HEK293 (cell line): Measurements from ENCODE around the gene CFAP65.

Source experiments
- CTCF ChIA-PET: fragments of 350-600 bp; formaldehyde crosslinking; extraction: SDS; loops from one replicate; lab custom pipeline; 2021; ENCODE audit warnings: antibody characterized with exemption; lab: Yijun Ruan, JAX
- POLR2A ChIA-PET: fragments of 300-600 bp; formaldehyde crosslinking; extraction: SDS; loops from one replicate; lab custom pipeline; 2020; ENCODE audit warnings: antibody characterized with exemption, inconsistent platforms; lab: Yijun Ruan, JAX
- H3K27ac ChIP-seq: fragments of 200-500 bp; sonication (Bioruptor generic); 2 replicates; pipeline ENCODE4 v1.5.1; 2014; ENCODE audit warnings: low read depth, low read length, control low read depth, inconsistent platforms; ENCODE audit errors: extremely low read depth
- H3K36me3 ChIP-seq, 2 experiments: fragments of 200-500 bp in 1 of 2; sonication (Bioruptor generic) in 1 of 2; 1 replicate in 1 of 2; 2 replicates in 1 of 2; pipeline ENCODE4 v1.5.1; 2014 to 2017; ENCODE audit warnings: inconsistent platforms in 2 of 2, low read length in 2 of 2; ENCODE audit not compliant: control insufficient read depth in 2 of 2, insufficient read depth in 1 of 2
- H3K4me1 ChIP-seq: fragments of 200-500 bp; sonication (Bioruptor generic); 2 replicates; pipeline ENCODE4 v1.5.1; 2014; ENCODE audit warnings: mild to moderate bottlenecking, low read length, inconsistent platforms; ENCODE audit not compliant: control insufficient read depth, insufficient read depth
- H3K4me3 ChIP-seq: 2 replicates; pipeline ENCODE4 v1.5.1; 2011; ENCODE audit warnings: low read depth, mild to moderate bottlenecking, control low read depth, low read length, moderate library complexity
- H3K9me3 ChIP-seq: fragments of 200-500 bp; sonication (Bioruptor generic); 2 replicates; pipeline ENCODE4 v1.5.1; 2014; ENCODE audit warnings: low read depth, low read length, inconsistent platforms; ENCODE audit not compliant: control insufficient read depth, insufficient read depth
- ATF2 ChIP-seq: fragments of 450-650 bp; formaldehyde crosslinking; IDR thresholded peaks from 2 replicates; pipeline ENCODE4 v1.5.1; 2016; ENCODE audit warnings: missing biosample characterization, missing genetic modification characterization, low read depth
- BCL11B ChIP-seq: fragments of 450-650 bp; formaldehyde crosslinking; IDR thresholded peaks from 2 replicates; pipeline ENCODE4 v1.5.1; 2016; ENCODE audit warnings: low read depth, missing biosample characterization, missing genetic modification characterization
- FEZF1 ChIP-seq: fragments of 450-650 bp; formaldehyde crosslinking; IDR thresholded peaks from 2 replicates; pipeline ENCODE4 v1.5.1; 2016; ENCODE audit warnings: missing biosample characterization, missing genetic modification characterization
- GLI2 ChIP-seq: fragments of 450-650 bp; formaldehyde crosslinking; IDR thresholded peaks from 2 replicates; pipeline ENCODE4; 2017; ENCODE audit warnings: missing biosample characterization, missing genetic modification characterization, low read depth, borderline replicate concordance
- KLF10 ChIP-seq: fragments of 450-650 bp; IDR thresholded peaks from 2 replicates; pipeline ENCODE4 v1.5.1; 2018; ENCODE audit warnings: missing biosample characterization, mild to moderate bottlenecking, missing genetic modification characterization
- MYNN ChIP-seq: fragments of 450-650 bp; formaldehyde crosslinking; IDR thresholded peaks from 2 replicates; pipeline ENCODE4 v1.5.1; 2016; ENCODE audit warnings: missing biosample characterization, missing genetic modification characterization, borderline replicate concordance
- MZF1 ChIP-seq: fragments of 450-650 bp; formaldehyde crosslinking; IDR thresholded peaks from 2 replicates; pipeline ENCODE4 v1.5.1; 2017; ENCODE audit warnings: missing biosample characterization, missing genetic modification characterization, borderline replicate concordance
- PATZ1 ChIP-seq: fragments of 450-650 bp; formaldehyde crosslinking; IDR thresholded peaks from 2 replicates; pipeline ENCODE4 v1.5.1; 2016; ENCODE audit warnings: missing biosample characterization, missing genetic modification characterization
- SALL2 ChIP-seq: fragments of 450-650 bp; formaldehyde crosslinking; IDR thresholded peaks from 2 replicates; pipeline ENCODE4 v1.5.0; 2017; ENCODE audit warnings: missing biosample characterization, mild to moderate bottlenecking, missing genetic modification characterization, borderline replicate concordance
- YY1 ChIP-seq: fragments of 450-650 bp; formaldehyde crosslinking; IDR thresholded peaks from 2 replicates; pipeline ENCODE4 v1.5.1; 2018; ENCODE audit warnings: missing biosample characterization, missing genetic modification characterization
- ZBTB44 ChIP-seq: fragments of 450-650 bp; IDR thresholded peaks from 2 replicates; pipeline ENCODE4 v1.5.1; 2018; ENCODE audit warnings: missing biosample characterization, mild to moderate bottlenecking, missing genetic modification characterization
- ZBTB7A ChIP-seq: fragments of 450-650 bp; formaldehyde crosslinking; IDR thresholded peaks from 2 replicates; pipeline ENCODE4 v1.5.1; 2016; ENCODE audit warnings: low read depth, missing biosample characterization, missing genetic modification characterization
- ZFHX2 ChIP-seq: fragments of 450-650 bp; formaldehyde crosslinking; conservative IDR thresholded peaks from 2 replicates; pipeline ENCODE4 v1.5.1; 2016; ENCODE audit warnings: missing biosample characterization, missing genetic modification characterization
- ZFP3 ChIP-seq: fragments of 450-650 bp; formaldehyde crosslinking; IDR thresholded peaks from 2 replicates; pipeline ENCODE4 v1.5.1; 2016; ENCODE audit warnings: low read depth, missing biosample characterization, missing genetic modification characterization
- ZFP69B ChIP-seq: fragments of 450-650 bp; formaldehyde crosslinking; IDR thresholded peaks from 2 replicates; pipeline ENCODE4 v1.5.1; 2016; ENCODE audit warnings: missing biosample characterization, missing genetic modification characterization
- ZNF157 ChIP-seq: fragments of 450-650 bp; formaldehyde crosslinking; IDR thresholded peaks from 2 replicates; pipeline ENCODE4 v1.5.1; 2016; ENCODE audit warnings: missing biosample characterization, missing genetic modification characterization
- ZNF169 ChIP-seq: fragments of 450-650 bp; formaldehyde crosslinking; IDR thresholded peaks from 2 replicates; pipeline ENCODE4 v1.5.1; 2016; ENCODE audit warnings: missing biosample characterization, missing genetic modification characterization
- ZNF221 ChIP-seq: fragments of 450-650 bp; formaldehyde crosslinking; IDR thresholded peaks from 2 replicates; pipeline ENCODE4 v1.5.1; 2017; ENCODE audit warnings: missing biosample characterization, missing genetic modification characterization, borderline replicate concordance
- ZNF292 ChIP-seq: fragments of 450-650 bp; formaldehyde crosslinking; IDR thresholded peaks from 2 replicates; pipeline ENCODE4 v1.5.1; 2016; ENCODE audit warnings: low read depth, missing biosample characterization, missing genetic modification characterization, borderline replicate concordance
- ZNF423 ChIP-seq: fragments of 450-650 bp; formaldehyde crosslinking; IDR thresholded peaks from 2 replicates; pipeline ENCODE4 v1.5.1; 2016; ENCODE audit warnings: missing biosample characterization, missing genetic modification characterization
- ZNF510 ChIP-seq: fragments of 450-650 bp; formaldehyde crosslinking; IDR thresholded peaks from 2 replicates; pipeline ENCODE4 v1.5.1; 2018; ENCODE audit warnings: mild to moderate bottlenecking, missing genetic modification characterization, missing biosample characterization; ENCODE audit not compliant: insufficient replicate concordance
- ZNF529 ChIP-seq: fragments of 450-650 bp; formaldehyde crosslinking; IDR thresholded peaks from 2 replicates; pipeline ENCODE4 v1.5.1; 2017; ENCODE audit warnings: missing genetic modification characterization, missing biosample characterization; ENCODE audit not compliant: insufficient replicate concordance
- ZNF660 ChIP-seq: fragments of 450-650 bp; IDR thresholded peaks from 2 replicates; pipeline ENCODE4 v1.5.1; 2018; ENCODE audit warnings: missing biosample characterization, mild to moderate bottlenecking, missing genetic modification characterization
- ZNF768 ChIP-seq: fragments of 450-650 bp; formaldehyde crosslinking; IDR thresholded peaks from 2 replicates; pipeline ENCODE4 v1.5.1; 2018; ENCODE audit warnings: missing biosample characterization, mild to moderate bottlenecking, missing genetic modification characterization
- ZNF830 ChIP-seq: fragments of 450-650 bp; IDR thresholded peaks from 2 replicates; pipeline ENCODE4 v1.5.0; 2018; ENCODE audit warnings: missing biosample characterization, missing genetic modification characterization, low read depth, mild to moderate bottlenecking, moderate library complexity
- ZNF837 ChIP-seq: fragments of 450-650 bp; formaldehyde crosslinking; IDR thresholded peaks from 2 replicates; pipeline ENCODE4 v1.5.1; 2016; ENCODE audit warnings: missing biosample characterization, missing genetic modification characterization
- ZSCAN18 ChIP-seq: fragments of 450-650 bp; formaldehyde crosslinking; IDR thresholded peaks from 2 replicates; pipeline ENCODE4 v1.5.1; 2016; ENCODE audit warnings: missing biosample characterization, missing genetic modification characterization

Gene CFAP65

GRCh38 chr2:219078126-219078525, 36.8 kb upstream of the CFAP65 start:
- CTCF ChIA-PET: interaction anchor here (0.8 kb wide), 1 partner anchor 84 kb away, joined by 3 read pairs; no protein-coding TSS in a partner anchor
- no peak for TF ChIP-seq ZFP69B (tag by site-specific recombination)
- TF ChIP-seq YY1: no peak
- no peak for TF ChIP-seq ZNF529 (tag by site-specific recombination)
- TF ChIP-seq MYNN (tag by site-specific recombination): no peak
- no peak for TF ChIP-seq ATF2 (tag by site-specific recombination)
- no peak for TF ChIP-seq SALL2 (tag by site-specific recombination)
- no peak for TF ChIP-seq ZNF157 (tag by site-specific recombination)
- no peak for TF ChIP-seq KLF10 (tag by site-specific recombination)
- no peak for TF ChIP-seq ZBTB7A
- no peak for TF ChIP-seq ZNF510 (tag by site-specific recombination)
- no peak for TF ChIP-seq ZNF169 (tag by site-specific recombination)
- no peak for TF ChIP-seq ZSCAN18 (tag by site-specific recombination)
- no peak for TF ChIP-seq ZFP3 (tag by site-specific recombination)
- TF ChIP-seq, all 188 proteins: peak for 0
- no peaks in the 10 kb centered on the region for H3K4me1 ChIP-seq

GRCh38 chr2:219076253-219076652, 34.9 kb upstream of the CFAP65 start:
- H3K27ac ChIP-seq: no peak overlapping the region
- CTCF ChIA-PET: interaction anchor here (0.6 to 6.9 kb wide), 8 partner anchors 13 to 78 kb away, joined by 3 to 66 read pairs (median 7); partner anchors contain the start of gene IHH
- POLR2A ChIA-PET: no interaction called here

More at GRCh38 chr2:219078126-219078525, 36.8 kb upstream of the CFAP65 start:
- Histone ChIP-seq H3K27ac (no peak overlapping the region), H3K36me3 (peaks cover 3 to 27% of the 10 kb centered on the region in 2 experiments; a peak in 2 of 3 replicates), H3K9me3 (no peaks in the 10 kb centered on the region), H3K4me3 (no peak overlapping the region)
- POLR2A ChIA-PET: no interaction called here

More at GRCh38 chr2:219076253-219076652, 34.9 kb upstream of the CFAP65 start:
- Histone ChIP-seq H3K4me3 (no peak overlapping the region), H3K4me1 (no peaks in the 10 kb centered on the region), H3K36me3 (peaks cover 3 to 27% of the 10 kb centered on the region in 2 experiments; a peak in 2 of 3 replicates), H3K9me3 (no peaks in the 10 kb centered on the region)
- TF ChIP-seq ZNF837 (tag by site-specific recombination): no peak
- no peak for TF ChIP-seq MZF1 (tag by site-specific recombination)
- no peak for TF ChIP-seq ZNF660 (tag by site-specific recombination)
- TF ChIP-seq GLI2: no peak
- TF ChIP-seq ZNF292: no peak
- no peak for TF ChIP-seq ZNF830
- TF ChIP-seq ZNF423 (tag by site-specific recombination): no peak
- no peak for TF ChIP-seq ZBTB44 (tag by site-specific recombination)
- no peak for TF ChIP-seq BCL11B (tag by site-specific recombination)
- no peak for TF ChIP-seq FEZF1
- TF ChIP-seq PATZ1 (tag by site-specific recombination): no peak
- TF ChIP-seq ZFHX2 (tag by site-specific recombination): no peak
- TF ChIP-seq ATF2 (tag by site-specific recombination): no peak
- no peak for TF ChIP-seq ZNF768 (tag by site-specific recombination)
- no peak for TF ChIP-seq ZNF221 (tag by site-specific recombination)
